Fibroblast of the aortic adventitia (primary cell): Measurements from ENCODE around the gene RARG. TPM values are rescaled to one million over a fixed set of nuclear protein-coding genes. Genes with fewer than 3 reads are reported as not detected.

ENCODE experiments used
- DNase-seq: peaks from one replicate; pipeline ENCODE4 v3.0.0-alpha.2; 2010; ENCODE audit warnings: low read depth
- H3K4me3 ChIP-seq: 2 replicates; pipeline ENCODE4 v1.5.1; 2011; ENCODE audit warnings: low read depth, mild to moderate bottlenecking, control low read depth, low read length, moderate library complexity
- total RNA-seq: library from RNA; depleted of rRNA; stranded (reverse); fragments of >200 nt; gene quantifications from 2 replicates; pipeline ENCODE4 v1.2.3, GENCODE V29; 2012; ENCODE audit warnings: low replicate concordance
- TF ChIP-seq, protein P1 (sequence below): IDR thresholded peaks from 2 replicates; pipeline ENCODE4 v1.5.1; 2011; ENCODE audit warnings: mild to moderate bottlenecking, low read length, control low read depth, inconsistent platforms; ENCODE audit not compliant: insufficient read depth

The RARG gene
- total RNA-seq, 1 donor = 43.9 TPM

DNA sequence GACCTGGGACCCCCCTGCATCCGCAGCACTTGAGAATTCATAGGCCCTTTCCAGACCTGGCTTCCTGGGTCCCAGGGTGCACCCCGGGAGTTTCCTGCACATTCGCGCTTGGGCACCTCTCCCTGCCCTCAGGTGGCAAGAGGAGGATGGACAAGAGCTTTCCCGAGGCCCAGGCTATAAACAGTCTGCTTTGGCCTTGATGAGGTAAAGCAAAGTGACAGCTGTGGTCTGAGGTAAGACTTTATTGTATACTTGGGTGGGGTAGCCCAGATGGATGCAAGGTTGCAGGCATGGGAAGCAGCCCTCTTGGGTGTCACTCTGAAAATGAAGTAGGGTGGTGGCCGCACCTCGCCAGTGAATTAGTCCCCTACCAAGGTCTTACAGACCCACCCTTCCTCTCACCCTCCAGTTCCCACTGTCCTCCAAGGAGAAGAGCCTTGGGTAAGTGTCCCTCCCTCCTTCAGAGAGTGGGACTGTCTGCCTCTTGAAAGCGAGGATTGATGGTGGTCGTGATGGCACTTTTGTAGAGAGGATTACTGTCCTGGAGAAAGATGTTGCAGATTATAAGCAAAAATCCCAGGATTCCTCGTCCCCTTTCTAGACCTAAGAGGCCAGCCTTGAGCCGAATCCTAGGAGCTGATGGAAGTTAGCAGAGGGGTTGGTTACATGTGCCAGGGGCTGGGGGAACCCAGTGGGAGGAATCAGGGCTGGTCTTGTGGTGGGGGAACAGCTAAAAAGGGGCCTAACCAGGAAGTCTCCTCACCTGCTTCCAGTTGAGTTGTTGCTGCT is 40.7 kb downstream of the RARG start:
- no peak for DNase-seq
- TF ChIP-seq, protein P1, sequence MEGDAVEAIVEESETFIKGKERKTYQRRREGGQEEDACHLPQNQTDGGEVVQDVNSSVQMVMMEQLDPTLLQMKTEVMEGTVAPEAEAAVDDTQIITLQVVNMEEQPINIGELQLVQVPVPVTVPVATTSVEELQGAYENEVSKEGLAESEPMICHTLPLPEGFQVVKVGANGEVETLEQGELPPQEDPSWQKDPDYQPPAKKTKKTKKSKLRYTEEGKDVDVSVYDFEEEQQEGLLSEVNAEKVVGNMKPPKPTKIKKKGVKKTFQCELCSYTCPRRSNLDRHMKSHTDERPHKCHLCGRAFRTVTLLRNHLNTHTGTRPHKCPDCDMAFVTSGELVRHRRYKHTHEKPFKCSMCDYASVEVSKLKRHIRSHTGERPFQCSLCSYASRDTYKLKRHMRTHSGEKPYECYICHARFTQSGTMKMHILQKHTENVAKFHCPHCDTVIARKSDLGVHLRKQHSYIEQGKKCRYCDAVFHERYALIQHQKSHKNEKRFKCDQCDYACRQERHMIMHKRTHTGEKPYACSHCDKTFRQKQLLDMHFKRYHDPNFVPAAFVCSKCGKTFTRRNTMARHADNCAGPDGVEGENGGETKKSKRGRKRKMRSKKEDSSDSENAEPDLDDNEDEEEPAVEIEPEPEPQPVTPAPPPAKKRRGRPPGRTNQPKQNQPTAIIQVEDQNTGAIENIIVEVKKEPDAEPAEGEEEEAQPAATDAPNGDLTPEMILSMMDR = no peak

DNA sequence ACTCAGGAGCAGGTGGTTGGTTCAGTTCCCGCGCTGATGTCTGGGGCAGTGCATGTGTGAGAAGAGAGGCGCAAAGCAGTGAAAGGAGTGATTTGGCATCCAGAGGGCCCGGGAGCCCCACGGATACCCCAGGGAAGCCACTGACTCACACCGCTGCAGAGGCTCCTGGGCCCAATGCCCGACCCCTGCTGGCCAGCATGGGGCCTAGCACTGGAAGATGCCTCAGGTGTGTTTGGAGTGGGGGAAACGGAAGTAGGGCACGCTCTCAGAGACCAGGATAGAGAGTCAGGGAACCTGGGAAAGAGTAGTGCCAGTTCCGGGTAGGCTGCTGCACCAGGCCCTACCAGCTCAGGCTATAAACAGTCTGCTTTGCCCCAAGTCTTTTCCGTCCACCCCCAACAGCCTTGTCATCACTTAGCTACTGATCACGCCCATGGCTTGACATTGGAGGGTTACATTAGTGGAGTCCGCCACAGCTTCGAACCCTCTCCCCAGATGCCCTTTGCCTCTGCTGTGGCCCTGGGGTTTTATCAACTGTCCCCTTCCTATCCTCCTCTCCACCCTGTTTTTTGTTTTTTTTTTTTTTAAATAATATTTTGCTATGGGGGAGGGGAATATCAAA is 41.8 kb downstream of the RARG start:
- no peak overlapping the region for H3K4me3 ChIP-seq
- TF ChIP-seq, protein P1 = peak; percentile 95
- DNase-seq = peak; percentile 69

More for the DNA sequence above, 40.7 kb downstream of the RARG start:
- H3K4me3 ChIP-seq = no peak overlapping the region

DNA sequence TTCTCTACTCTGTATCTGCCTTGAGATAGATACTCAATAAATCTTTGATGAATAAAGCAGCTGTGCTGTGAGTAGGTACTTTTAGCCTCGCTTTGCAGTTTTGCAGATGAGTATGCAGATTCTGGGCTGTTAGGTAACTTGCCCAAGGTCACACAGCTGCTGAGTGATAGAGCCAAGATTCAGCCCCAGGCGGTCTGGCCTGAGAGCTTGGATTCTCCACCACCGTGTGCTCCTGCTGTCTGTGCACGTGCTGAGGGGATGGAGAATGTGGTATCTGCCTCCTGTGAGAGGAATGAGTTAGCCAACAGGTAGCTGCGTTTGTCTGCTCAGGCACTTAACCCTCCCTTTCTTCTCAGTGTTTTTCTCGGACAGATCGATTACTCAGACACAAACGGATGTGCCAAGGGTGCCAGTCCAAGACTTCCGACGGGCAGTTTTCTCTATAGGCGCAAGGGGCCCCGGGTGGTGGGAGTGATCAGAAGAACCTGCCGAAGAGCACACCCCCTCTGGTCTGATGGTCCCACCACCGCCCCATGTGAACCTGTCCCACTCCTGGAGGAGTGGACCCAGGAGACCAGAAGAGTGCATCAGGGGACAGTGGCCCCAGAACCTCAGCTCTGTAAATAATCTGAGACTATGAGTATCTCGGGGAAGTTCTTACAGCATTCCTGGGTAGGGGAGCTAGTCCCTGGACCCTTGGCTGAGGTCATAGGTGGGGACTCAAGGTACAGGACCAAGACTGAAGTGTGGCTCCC is 44.7 kb downstream of the RARG start:
- TF ChIP-seq, protein P1 = no peak
- no peak overlapping the region for H3K4me3 ChIP-seq
- DNase-seq = no peak

DNA sequence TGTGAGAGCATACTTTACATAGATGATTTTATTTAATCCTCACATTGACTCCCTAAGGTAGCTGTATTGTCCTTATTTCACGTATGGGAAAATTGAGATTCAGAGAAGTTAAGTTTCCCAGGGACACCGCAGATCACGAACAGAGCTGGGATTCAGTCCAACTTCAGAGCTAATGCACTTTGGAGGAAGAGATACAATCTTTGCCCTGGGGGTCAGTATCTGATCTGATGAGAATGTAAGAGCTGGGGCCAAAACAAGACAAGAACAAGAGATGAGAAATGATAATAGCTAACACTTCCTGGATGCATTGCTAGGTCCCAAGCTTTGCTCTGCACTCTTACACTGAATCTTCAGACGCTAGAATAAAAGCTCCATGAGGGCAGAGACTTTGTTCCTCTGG is 45.3 kb downstream of the RARG start:
- no peak for DNase-seq
- H3K4me3 ChIP-seq = no peak overlapping the region
- TF ChIP-seq, protein P1 = no peak

- TF ChIP-seq, protein P1 = peak; percentile 2
- DNase-seq = no peak
- H3K4me3 ChIP-seq = no peak overlapping the region
Measured at GRCh38 chr12:53185582-53186153, 46.3 kb downstream of the RARG start.

GRCh38 chr12:53184828-53185227 is 47.2 kb downstream of the RARG start:
- TF ChIP-seq, protein P1 = no peak
- no peak overlapping the region for H3K4me3 ChIP-seq
- DNase-seq = no peak
